Stimulated activated CD8-positive, alpha-beta memory T cell treated with anti-CD3 and anti-CD28 coated beads, Interleukin-7, amount 100 ng/mL, for 1 hour (primary cell): ENCODE measurements around the gene MERTK.

Experiments used
- DNase-seq, 2 donors: peaks; one replicate each; pipeline ENCODE4 v3.0.0-alpha.2; 2020; ENCODE audit warnings: low read depth in 2 of 2

MERTK gene

GRCh38 chr2:111977240-111977639, 78.8 kb downstream of the MERTK start:
- no peak for DNase-seq

DNA sequence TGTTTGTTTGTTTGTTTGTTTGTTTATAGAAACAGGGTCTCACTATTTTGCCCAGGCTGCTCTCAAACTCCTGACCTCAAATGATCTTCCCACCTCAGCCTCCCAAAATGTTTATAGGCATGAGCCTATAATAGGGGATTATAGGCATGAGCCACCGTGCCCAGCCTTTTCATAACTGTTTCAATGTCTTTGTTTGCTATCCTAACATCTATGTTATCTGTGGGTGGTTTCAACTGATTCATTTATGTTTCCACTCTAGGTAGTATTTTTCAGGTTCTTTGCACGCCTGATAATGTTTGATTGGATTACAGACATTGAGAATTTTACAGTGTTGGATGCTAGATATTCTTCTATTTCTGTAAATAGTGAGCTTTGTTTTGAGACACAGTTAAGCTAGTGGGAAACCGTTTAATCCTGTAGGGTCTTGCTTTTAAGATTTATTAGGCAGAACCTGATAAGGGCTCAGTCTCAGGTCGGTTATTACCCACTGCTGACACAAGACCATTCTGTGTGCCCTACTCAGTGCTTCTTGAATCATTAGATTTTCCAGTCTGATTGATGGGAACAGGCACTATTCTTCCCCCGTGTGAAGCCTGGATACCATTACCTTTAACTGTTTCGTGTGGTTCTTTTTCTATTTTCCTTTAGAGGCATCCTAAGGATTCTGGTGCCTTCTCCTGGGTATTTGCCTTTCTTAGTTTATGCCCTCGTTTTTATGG, 80.2 kb downstream of the MERTK start:
- no peak for DNase-seq

- DNase-seq, result no peak
These were observed 83.3 kb downstream of the MERTK start for GRCh38 chr2:111981666-111982065.

GRCh38 chr2:111982822-111983221, 84.4 kb downstream of the MERTK start:
- DNase-seq, result no peak

DNA sequence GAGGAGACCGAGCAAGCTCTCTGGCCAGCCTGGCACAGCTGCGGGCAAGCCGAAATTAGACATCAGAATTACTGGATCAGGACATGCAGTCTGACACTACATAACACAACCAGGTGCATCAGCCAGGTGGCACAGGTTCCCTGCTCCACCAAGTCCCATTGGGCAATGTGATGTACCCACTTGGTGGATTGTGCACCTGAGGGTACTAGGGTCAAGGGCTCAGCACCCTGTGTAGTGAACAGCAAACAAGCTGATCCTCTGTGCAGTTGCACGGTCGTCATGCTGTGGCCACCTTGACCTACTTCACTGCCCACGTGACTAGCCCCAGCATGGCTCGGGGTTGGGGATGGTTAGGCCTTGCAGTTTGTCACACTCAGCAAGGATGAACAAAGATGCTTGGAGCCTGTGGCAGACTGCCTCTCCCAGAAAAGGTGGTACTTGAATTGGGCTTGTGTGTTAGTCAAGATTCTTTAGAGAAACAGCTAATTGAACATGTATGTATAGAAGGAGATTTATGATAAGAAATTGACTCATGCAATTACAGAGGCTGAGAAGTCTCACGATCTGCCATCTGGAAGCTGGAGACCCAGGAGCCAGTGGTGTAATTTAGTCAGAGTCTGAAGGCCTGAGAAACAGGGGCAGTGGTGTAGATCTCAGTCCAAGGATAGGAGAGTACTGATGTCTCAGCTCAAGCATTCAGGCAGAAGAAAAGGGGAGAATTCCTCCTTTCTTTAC, 85.2 kb downstream of the MERTK start:
- DNase-seq, result no peak

- DNase-seq, result no peak
These were observed 85.8 kb downstream of the MERTK start for GRCh38 chr2:111984213-111984604.

DNA sequence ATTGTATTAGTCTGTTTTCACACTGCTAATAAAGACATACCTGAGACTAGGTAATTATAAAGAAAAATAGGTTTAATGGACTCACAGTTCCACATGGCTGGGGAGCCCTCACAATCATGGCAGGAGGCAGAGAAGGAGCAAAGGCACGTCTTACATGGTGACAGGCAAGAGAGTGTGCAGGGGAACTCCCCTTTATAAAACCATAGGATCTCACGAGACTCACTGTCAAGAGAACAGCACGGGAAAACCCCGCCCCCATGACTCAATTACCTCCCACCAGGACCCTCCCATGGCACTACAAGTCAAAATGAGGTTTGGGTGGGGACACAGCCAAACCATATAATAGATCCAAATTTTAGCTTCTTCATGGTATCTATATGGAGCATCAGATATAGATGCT, 87.1 kb downstream of the MERTK start:
- DNase-seq, result no peak

- DNase-seq, result no peak
These were observed 87.9 kb downstream of the MERTK start for GRCh38 chr2:111986116-111986900.

DNA sequence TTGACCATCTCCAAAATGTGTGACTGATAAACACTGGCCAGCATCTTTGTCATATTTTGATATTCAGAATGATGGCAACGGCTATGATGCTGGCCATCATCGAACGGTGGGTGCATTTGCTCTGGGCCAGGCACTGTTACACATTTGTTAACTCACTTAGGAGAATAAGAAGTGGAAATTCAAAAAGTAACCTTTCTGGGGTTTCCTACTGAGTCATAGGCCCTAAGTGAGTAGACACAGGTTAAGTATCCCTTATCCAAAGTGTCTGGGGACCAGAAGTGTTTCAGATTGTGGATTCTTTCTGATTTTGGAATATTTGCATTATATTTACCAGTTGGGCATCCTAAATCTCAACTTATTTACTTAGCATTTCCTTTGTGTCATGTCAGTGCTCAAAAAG, 92.0 kb downstream of the MERTK start:
- DNase-seq, result no peak

GRCh38 chr2:111990856-111991255, 92.4 kb downstream of the MERTK start:
- no peak for DNase-seq

- no peak for DNase-seq
These were observed 95.6 kb downstream of the MERTK start for GRCh38 chr2:111994042-111994441.

- DNase-seq, result no peak
These were observed 96.7 kb downstream of the MERTK start for GRCh38 chr2:111995148-111995547.

DNA sequence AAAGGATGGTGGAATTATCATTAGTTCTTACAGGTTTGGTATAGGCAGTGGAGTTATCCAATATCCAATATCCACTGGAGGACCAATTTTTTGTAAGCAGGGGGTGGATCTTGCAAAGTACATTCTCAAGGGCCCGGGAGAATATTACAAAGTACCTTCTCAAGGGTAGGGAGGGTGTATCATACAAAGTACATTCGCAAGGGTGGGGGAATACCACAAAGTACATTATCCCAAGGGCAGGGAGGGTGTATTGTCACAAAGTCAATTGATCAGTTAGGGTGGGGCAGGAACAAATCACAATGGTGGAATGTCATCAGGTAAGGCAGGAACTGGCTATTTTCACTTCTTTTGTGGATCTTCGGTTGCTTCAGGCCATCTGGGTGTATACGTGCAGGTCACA, 101.4 kb downstream of the MERTK start:
- no peak for DNase-seq

DNA sequence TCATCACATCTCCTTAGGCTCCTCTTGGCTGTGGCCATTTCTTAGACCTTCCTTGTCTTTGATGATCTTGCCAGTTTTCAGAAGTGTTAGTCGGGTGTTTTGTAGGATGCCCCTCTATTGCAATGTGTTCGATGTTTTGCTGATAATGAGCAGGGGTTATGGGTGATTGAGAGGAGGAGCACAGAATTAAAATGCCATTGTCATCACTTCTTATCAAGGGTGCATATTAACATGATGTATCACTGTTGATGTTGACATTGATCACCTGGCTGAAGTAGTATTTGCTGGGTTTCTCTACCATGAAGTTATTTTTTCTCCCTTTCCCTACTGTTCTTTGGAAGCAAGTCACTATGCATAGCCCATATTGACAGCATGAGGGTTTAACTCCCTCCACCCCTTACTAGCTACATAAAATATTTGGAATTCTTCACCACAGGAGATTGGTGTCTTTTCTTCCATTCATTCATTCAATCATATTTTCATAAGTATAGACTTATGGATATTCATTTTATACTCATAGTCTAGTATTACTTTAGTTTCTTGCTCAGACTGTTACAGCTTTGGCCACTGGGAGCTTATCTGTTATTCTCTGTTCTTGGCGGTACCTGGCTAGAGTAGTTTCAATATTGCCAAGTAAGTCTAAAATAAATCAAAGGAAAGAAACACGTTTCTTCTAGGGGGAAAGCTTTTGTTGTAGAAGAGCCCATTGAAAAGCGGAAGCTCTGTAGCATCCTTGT, 102.2 kb downstream of the MERTK start:
- no peak for DNase-seq

DNA sequence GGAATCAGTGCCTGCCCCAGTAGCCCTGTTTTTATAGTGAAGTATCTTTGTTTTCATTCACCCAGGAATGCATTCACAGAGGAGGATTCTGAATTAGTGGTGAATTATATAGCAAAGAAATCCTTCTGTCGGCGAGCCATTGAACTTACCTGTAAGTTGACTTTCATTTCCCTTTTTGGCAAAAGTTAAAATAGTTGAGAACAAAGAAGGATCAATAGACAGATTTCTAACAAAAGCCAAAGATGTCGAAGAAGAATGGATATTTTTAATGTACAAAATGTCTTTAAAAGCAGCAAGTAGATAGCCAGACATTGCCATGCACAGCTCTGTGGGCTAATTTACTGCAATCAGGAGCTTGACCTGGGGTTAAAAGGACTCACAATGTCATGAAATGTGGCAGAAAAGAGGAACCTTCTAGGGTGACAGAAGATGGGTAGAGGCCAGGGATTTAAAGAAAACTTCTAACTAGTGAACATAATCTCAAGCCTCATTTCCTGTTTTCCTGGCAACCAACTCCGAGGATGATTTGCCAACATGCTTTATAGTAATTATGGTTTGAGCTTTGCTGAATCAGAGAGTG, 102.8 kb downstream of the MERTK start:
- no peak for DNase-seq

DNA sequence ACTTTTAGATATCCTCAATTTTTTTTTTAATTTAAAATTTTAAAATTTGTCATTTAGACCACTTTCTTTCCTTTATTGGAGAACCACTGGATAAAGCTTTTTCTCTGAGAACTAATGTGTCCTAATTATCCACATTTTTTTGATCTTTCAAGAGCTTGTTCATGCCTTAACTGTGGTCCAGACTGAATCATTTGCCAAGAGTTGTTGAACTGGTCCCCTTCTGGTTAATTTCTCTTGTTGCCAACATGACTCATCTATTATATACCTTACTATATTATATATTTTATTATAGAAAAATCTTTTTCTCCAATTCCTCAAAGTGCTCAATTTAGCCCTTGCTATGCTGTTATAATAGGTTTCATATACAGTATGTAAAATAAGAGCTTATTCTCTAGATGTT, 103.5 kb downstream of the MERTK start:
- no peak for DNase-seq

DNA sequence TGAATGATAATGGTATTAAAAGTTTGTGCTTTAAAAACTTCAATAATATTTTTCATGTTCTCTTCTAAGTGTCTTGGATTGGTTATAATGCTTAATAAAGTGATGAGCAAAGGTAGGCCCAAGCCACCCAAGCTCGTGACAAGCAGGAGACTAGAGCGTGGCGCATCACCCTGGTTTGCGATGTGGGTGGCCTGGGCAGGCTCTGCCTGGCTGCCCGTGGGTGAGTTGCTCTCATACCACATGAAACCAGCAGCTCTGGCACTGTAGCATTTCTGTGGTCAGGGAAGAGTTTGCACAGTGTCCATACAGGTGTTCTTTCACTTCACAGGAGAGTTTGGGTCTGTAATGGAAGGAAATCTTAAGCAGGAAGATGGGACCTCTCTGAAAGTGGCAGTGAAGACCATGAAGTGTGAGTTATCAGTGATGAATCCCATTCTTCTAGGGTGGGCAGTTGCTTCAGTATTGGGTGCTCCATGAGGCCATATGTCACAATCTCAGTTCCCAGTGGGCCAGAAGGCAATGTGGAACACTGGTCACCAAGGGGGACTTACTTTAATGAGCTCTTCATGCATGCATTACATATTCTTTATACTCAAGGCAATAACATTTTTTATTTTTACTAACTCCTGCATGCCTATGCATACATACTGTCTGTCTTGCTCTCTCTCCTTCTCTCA, 105.3 kb downstream of the MERTK start:
- no peak for DNase-seq

GRCh38 chr2:112004253-112004645, 105.8 kb downstream of the MERTK start:
- DNase-seq, result no peak

GRCh38 chr2:112005406-112006075, 107.1 kb downstream of the MERTK start:
- no peak for DNase-seq

GRCh38 chr2:112006076-112006410, 107.6 kb downstream of the MERTK start:
- DNase-seq, result no peak

GRCh38 chr2:112007493-112007892, 109.1 kb downstream of the MERTK start:
- DNase-seq, result no peak
